Activated B cell treated with CpG ODN at 0.5 μM for 24 hours (primary cell): Measurements from ENCODE around the gene NT5DC1. TPM values are rescaled to one million over a fixed set of nuclear protein-coding genes. Genes with fewer than 3 reads are reported as not detected.

ENCODE experiments used
- ATAC-seq: fragments of 200-7000 bp; cut with Tn5 transposase; one replicate; pipeline ENCODE4 v1.10.0; 2021; ENCODE audit warnings: low read depth, mild to moderate bottlenecking, moderate library complexity
- CTCF ChIA-PET: fragments of 350-600 bp; sonication (Branson Sonifier 250); formaldehyde crosslinking; loops from one replicate; lab custom pipeline; 2021; ENCODE audit warnings: antibody characterized with exemption; lab: Charles Lee
- POLR2A ChIA-PET: fragments of 350-600 bp; sonication (Branson Sonifier 250); formaldehyde crosslinking; loops from one replicate; lab custom pipeline; 2021; ENCODE audit warnings: antibody characterized with exemption; lab: Charles Lee
- DNase-seq: peaks from one replicate; pipeline ENCODE4 v3.0.0; 2022
- H3K27ac Mint-ChIP-seq: one replicate; pipeline ENCODE4 v1.8.0; 2020; ENCODE audit warnings: mixed read lengths
- H3K27me3 Mint-ChIP-seq: one replicate; pipeline ENCODE4 v1.8.0; 2021; ENCODE audit warnings: mixed read lengths
- H3K36me3 Mint-ChIP-seq: one replicate; pipeline ENCODE4 v1.8.0; 2021; ENCODE audit warnings: low read depth, mixed read lengths
- H3K4me1 Mint-ChIP-seq: one replicate; pipeline ENCODE4 v1.8.0; 2021; ENCODE audit warnings: mixed read lengths
- H3K4me3 Mint-ChIP-seq: one replicate; pipeline ENCODE4 v1.8.0; 2020; ENCODE audit warnings: mild to moderate bottlenecking, mixed read lengths
- H3K9me3 Mint-ChIP-seq: one replicate; pipeline ENCODE4 v1.8.0; 2020; ENCODE audit warnings: mixed read lengths
- intact Hi-C: fragments of 100-400 bp; cut with micrococcal nuclease; formaldehyde crosslinking; loops from one replicate; pipeline ENCODE4 v1.15.1; 2024
- total RNA-seq: library from RNA; stranded (reverse); gene quantifications from 2 replicates; pipeline ENCODE4 v1.2.3, GENCODE V29; 2022
- TF ChIP-seq, protein P1 (sequence below): fragments of 200-600 bp; IDR thresholded peaks from one replicate; pipeline ENCODE4 v1.8.0; 2022; ENCODE audit warnings: antibody characterized with exemption, mild to moderate bottlenecking

NT5DC1 gene
- total RNA-seq, 1 donor from 2014 or later, result 59.9 TPM

DNA sequence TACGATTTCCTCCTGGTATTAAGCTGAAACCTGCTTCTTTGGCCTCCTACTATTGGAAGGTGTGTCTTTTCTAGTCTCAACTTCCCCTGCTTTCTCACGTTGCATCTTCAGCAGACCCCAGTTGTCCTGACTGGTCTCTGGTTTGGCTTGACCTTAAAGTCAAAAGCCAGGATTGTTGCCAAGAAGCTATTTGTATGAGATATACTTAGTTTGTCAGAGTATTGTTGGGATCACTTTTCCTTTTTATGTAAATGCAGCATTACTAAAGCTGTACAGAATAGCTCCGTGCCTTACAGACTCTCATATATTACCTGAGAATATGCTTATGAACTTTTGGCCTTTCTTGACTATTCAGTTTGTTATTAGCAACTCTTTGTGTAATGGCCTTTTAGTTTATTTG lies 92.1 kb downstream of the NT5DC1 start:
- no peaks in the 10 kb centered on the region for H3K9me3 Mint-ChIP-seq
- no peaks in the 10 kb centered on the region for H3K27me3 Mint-ChIP-seq
- POLR2A ChIA-PET, result no interaction called here
- H3K4me3 Mint-ChIP-seq, result no peak overlapping the region
- H3K36me3 Mint-ChIP-seq, result peaks cover 14% of the 10 kb centered on the region
- H3K4me1 Mint-ChIP-seq, result no peaks in the 10 kb centered on the region
- CTCF ChIA-PET, result no interaction called here
- TF ChIP-seq, protein P1, sequence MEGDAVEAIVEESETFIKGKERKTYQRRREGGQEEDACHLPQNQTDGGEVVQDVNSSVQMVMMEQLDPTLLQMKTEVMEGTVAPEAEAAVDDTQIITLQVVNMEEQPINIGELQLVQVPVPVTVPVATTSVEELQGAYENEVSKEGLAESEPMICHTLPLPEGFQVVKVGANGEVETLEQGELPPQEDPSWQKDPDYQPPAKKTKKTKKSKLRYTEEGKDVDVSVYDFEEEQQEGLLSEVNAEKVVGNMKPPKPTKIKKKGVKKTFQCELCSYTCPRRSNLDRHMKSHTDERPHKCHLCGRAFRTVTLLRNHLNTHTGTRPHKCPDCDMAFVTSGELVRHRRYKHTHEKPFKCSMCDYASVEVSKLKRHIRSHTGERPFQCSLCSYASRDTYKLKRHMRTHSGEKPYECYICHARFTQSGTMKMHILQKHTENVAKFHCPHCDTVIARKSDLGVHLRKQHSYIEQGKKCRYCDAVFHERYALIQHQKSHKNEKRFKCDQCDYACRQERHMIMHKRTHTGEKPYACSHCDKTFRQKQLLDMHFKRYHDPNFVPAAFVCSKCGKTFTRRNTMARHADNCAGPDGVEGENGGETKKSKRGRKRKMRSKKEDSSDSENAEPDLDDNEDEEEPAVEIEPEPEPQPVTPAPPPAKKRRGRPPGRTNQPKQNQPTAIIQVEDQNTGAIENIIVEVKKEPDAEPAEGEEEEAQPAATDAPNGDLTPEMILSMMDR, result no peak
- no peak for DNase-seq
- no peak overlapping the region for H3K27ac Mint-ChIP-seq
- ATAC-seq, result no peak
- intact Hi-C loops, result no loop called here

DNA sequence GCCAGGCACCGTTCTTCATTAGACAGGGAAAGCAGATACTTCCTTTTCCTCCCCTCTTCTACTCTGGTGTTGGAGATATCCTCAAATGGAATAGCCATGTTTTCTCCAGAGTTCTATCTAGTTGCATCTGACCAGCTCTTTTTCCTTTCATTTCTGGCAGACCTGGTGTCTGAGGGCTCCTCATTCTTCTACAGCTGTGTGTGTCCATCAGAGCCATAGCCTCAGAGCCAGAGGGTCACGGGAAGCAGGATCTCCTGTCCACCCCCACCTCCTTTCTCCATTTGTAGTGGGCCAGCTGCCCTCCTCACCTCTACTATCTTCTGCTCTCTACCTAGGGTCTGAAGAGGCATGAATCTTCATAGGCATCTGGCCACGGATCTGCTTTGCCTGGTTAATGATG lies 96.2 kb downstream of the NT5DC1 start:
- ChIA-PET CTCF (no interaction called here), POLR2A (no interaction called here)
- DNase-seq (no peak), ATAC-seq (no peak)
- Mint-ChIP-seq H3K4me3 (no peak overlapping the region), H3K27ac (no peak overlapping the region), H3K27me3 (no peaks in the 10 kb centered on the region), H3K4me1 (no peaks in the 10 kb centered on the region), H3K9me3 (no peaks in the 10 kb centered on the region), H3K36me3 (peaks cover 10% of the 10 kb centered on the region)
- TF ChIP-seq, protein P1, result no peak
- intact Hi-C loops, result no loop called here

DNA sequence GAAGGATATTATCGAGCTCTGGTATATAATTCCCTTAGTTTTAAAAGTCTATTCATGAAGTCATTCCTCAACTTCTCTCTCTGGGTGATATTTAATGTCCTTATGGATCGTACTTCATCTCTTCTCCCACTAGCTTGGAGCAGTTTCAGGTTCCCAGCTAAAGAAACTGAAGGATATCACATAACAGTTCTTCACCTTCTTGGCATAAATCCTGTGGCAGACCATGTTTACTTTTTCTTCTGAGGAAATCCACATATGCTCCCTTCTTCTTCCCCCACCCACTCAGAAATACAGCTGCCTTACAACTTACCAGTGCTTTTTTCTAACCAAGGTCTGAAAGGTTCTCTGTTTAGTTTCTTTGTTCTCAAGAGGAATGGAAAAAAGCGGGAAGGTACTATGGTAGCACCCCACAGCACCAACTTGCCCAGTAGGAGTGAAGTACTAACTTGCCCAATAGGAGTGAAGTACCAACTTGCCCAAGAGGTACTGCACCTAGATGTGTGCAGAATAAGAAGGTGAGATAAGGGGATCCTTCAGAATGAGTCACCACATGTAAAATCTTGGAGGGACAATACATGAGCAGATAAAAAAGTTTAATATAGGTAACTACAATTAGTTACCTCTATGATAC lies 100.1 kb downstream of the NT5DC1 start:
- H3K36me3 Mint-ChIP-seq, result peaks cover 10% of the 10 kb centered on the region
- H3K27ac Mint-ChIP-seq, result no peak overlapping the region
- no peaks in the 10 kb centered on the region for H3K27me3 Mint-ChIP-seq
- H3K9me3 Mint-ChIP-seq, result no peaks in the 10 kb centered on the region
- DNase-seq, result no peak
- ATAC-seq, result no peak
- CTCF ChIA-PET, result no interaction called here
- TF ChIP-seq, protein P1, result no peak
- POLR2A ChIA-PET, result no interaction called here
- no peaks in the 10 kb centered on the region for H3K4me1 Mint-ChIP-seq
- H3K4me3 Mint-ChIP-seq, result no peak overlapping the region
- intact Hi-C loops, result loop anchor here (2.0 kb wide), 1 partner anchor 14 kb away; no protein-coding TSS in a partner anchor

DNA sequence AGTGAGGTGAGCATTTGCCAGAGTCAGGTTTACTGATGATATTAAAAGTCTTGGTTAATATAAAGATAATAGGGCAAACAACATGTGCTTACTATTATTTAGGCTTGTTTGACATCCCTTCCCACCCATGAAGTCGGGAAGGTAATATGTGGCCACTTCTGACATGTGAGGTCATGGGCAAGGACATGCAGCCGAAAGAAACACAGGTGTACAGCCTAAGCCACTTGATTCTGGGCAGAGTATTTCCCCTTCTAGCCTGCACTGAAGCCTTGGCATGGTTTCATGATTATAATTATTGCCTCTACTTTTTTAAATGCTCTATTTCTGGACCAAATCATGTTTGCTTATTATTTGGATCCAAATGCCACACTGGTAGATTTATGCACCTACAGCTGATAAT lies 100.9 kb downstream of the NT5DC1 start:
- H3K4me3 Mint-ChIP-seq, result no peak overlapping the region
- H3K9me3 Mint-ChIP-seq, result no peaks in the 10 kb centered on the region
- TF ChIP-seq, protein P1, result no peak
- H3K27ac Mint-ChIP-seq, result no peak overlapping the region
- H3K36me3 Mint-ChIP-seq, result peaks cover 10% of the 10 kb centered on the region
- POLR2A ChIA-PET, result no interaction called here
- H3K27me3 Mint-ChIP-seq, result no peaks in the 10 kb centered on the region
- CTCF ChIA-PET, result no interaction called here
- ATAC-seq (no peak), DNase-seq (no peak)
- intact Hi-C loops, result loop anchor here (2.0 kb wide), 1 partner anchor 13 kb away; no protein-coding TSS in a partner anchor
- no peaks in the 10 kb centered on the region for H3K4me1 Mint-ChIP-seq

DNA sequence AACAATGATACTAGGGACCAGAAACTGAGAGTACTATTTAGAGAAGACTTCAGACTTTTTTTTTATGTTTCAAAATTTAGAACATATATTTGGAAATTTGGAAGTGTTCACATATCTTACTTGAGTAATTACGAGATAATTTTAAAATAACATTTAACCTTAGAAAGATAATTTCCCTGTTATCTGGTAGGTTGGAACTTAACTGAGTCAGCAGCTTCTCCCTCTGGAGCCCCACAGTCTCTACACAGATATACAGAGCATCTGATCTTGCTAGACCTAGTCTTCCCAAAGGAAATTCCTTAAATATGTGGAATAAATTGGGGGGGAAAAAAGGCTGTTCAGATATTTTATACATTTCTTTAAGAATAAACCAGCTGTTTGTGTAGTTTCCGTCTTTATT lies 104.6 kb downstream of the NT5DC1 start:
- no peaks in the 10 kb centered on the region for H3K4me1 Mint-ChIP-seq
- H3K27me3 Mint-ChIP-seq, result no peaks in the 10 kb centered on the region
- TF ChIP-seq, protein P1, result no peak
- no peak overlapping the region for H3K4me3 Mint-ChIP-seq
- no peak overlapping the region for H3K27ac Mint-ChIP-seq
- no peaks in the 10 kb centered on the region for H3K9me3 Mint-ChIP-seq
- POLR2A ChIA-PET, result no interaction called here
- intact Hi-C loops, result no loop called here
- H3K36me3 Mint-ChIP-seq, result peaks cover 2% of the 10 kb centered on the region
- CTCF ChIA-PET, result no interaction called here
- DNase-seq (no peak), ATAC-seq (no peak)
